ENCODE data around the gene RGS9BP. TPM values are rescaled to one million over a fixed set of nuclear protein-coding genes. Genes with fewer than 3 reads are reported as not detected.

RGS9BP gene
- 0.11 to 0.38 TPM (median 0.29 TPM) in 3 replicates for total RNA-seq

GRCh38 chr19:32675720-32676185 is at the start of gene RGS9BP:
RGS9BP (plus strand) TSS chr19:32675848; CDS start chr19:32676264, 416 bp downstream.
- Mint-ChIP-seq H3K9me3 (no peaks in the 10 kb centered on the region), H3K27me3 (ENCODE audit: low read depth) (peaks cover 29% of the 10 kb centered on the region)

GRCh38 chr19:32626969-32627368 is 48.7 kb upstream of the RGS9BP start:
- no peaks in the 10 kb centered on the region for H3K4me1 Mint-ChIP-seq
- H3K9me3 Mint-ChIP-seq: no peaks in the 10 kb centered on the region
- TF ChIP-seq CTCF (IDR thresholded peaks at IDR 0.05; ENCODE audit: unreplicated experiment): no peak
- peaks cover 36% of the 10 kb centered on the region for H3K36me3 Mint-ChIP-seq
- DNase-seq (ENCODE audit: low spot score in 2 of 2, unreplicated experiment in 2 of 2): no peak
- no peak overlapping the region for H3K27ac Mint-ChIP-seq
- no peaks in the 10 kb centered on the region for H3K27me3 Mint-ChIP-seq (ENCODE audit: low read depth)
- H3K4me3 Mint-ChIP-seq: no peak overlapping the region

More at GRCh38 chr19:32675720-32676185, at the start of gene RGS9BP:
- peak in 1 of 2 experiments; percentile 54 for DNase-seq (ENCODE audit: low spot score in 2 of 2, unreplicated experiment in 2 of 2)
- Mint-ChIP-seq H3K27ac (peak within 1 kb of the TSS; percentile 39), H3K36me3 (no peaks in the 10 kb centered on the region), H3K4me3 (peak within 1 kb of the TSS; percentile 79), H3K4me1 (peaks cover 20% of the 10 kb centered on the region)
- no peak for TF ChIP-seq CTCF (IDR thresholded peaks at IDR 0.05; ENCODE audit: unreplicated experiment)

- peaks cover 30% of the 10 kb centered on the region for H3K36me3 Mint-ChIP-seq
- DNase-seq (ENCODE audit: low spot score in 2 of 2, unreplicated experiment in 2 of 2): no peak
- no peaks in the 10 kb centered on the region for H3K9me3 Mint-ChIP-seq
- no peak for TF ChIP-seq CTCF (IDR thresholded peaks at IDR 0.05; ENCODE audit: unreplicated experiment)
- no peak overlapping the region for H3K27ac Mint-ChIP-seq
- no peaks in the 10 kb centered on the region for H3K4me1 Mint-ChIP-seq
- H3K27me3 Mint-ChIP-seq (ENCODE audit: low read depth): no peaks in the 10 kb centered on the region
- H3K4me3 Mint-ChIP-seq: no peak overlapping the region
These were observed 47.9 kb upstream of the RGS9BP start for GRCh38 chr19:32627714-32628270.

GRCh38 chr19:32630338-32630737 is 45.3 kb upstream of the RGS9BP start:
- Mint-ChIP-seq H3K27ac (no peak overlapping the region), H3K36me3 (peaks cover 20% of the 10 kb centered on the region), H3K27me3 (ENCODE audit: low read depth) (no peaks in the 10 kb centered on the region), H3K9me3 (no peaks in the 10 kb centered on the region), H3K4me1 (no peaks in the 10 kb centered on the region), H3K4me3 (no peak overlapping the region)
- no peak for TF ChIP-seq CTCF (IDR thresholded peaks at IDR 0.05; ENCODE audit: unreplicated experiment)
- DNase-seq (ENCODE audit: low spot score in 2 of 2, unreplicated experiment in 2 of 2): no peak

GRCh38 chr19:32631381-32631780 is 44.3 kb upstream of the RGS9BP start:
- no peaks in the 10 kb centered on the region for H3K9me3 Mint-ChIP-seq
- no peak overlapping the region for H3K27ac Mint-ChIP-seq
- TF ChIP-seq CTCF (IDR thresholded peaks at IDR 0.05; ENCODE audit: unreplicated experiment): no peak
- H3K4me3 Mint-ChIP-seq: no peak overlapping the region
- DNase-seq (ENCODE audit: low spot score in 2 of 2, unreplicated experiment in 2 of 2): no peak
- H3K4me1 Mint-ChIP-seq: no peaks in the 10 kb centered on the region
- H3K27me3 Mint-ChIP-seq (ENCODE audit: low read depth): no peaks in the 10 kb centered on the region
- H3K36me3 Mint-ChIP-seq: peaks cover 16% of the 10 kb centered on the region

Data from mesothelial cell of epicardium (in vitro differentiated cells).